ENCODE measurements around the gene UBIAD1.

DNA sequence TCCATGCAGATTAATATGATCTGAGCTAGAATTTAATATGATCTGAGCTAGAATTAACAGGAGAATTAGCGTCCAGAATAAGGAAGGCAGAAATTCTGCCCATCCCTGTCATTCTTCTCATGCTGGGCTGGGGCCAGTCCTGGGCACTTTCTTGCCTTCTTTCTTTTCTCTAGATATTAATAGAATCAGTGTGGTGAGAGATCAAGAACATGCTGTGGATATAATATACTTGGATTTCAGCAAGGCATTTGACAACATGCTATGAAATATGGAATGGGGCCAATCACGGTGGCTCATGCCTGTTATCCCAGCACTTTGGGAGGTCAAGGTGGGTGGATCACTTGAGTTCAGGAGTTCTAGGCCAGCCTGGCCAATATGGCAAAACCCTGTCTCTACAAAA, 18.1 kb downstream of the UBIAD1 start:
- TF ChIP-seq CTCF (IDR thresholded peaks at IDR 0.05; ENCODE audit: low read depth, low read length) (no peak), EZH2phosphoT487 (IDR thresholded peaks at IDR 0.05; ENCODE audit: low read depth) (no peak)

All from OCI-LY3 (cell line).